Endodermal cell (in vitro differentiated cells): ENCODE data around the gene FLNC. TPM values are rescaled to one million over a fixed set of nuclear protein-coding genes. Genes with fewer than 3 reads are reported as not detected.
A peak's percentile ranks its signal among the peaks of the same experiment; 100 is the strongest.

Source experiments
- DNase-seq: peaks from one replicate; pipeline ENCODE4 v3.0.0-alpha.2; 2017
- H3K27ac ChIP-seq: 2 replicates; pipeline ENCODE4 v1.5.1; 2013; ENCODE audit warnings: mild to moderate bottlenecking, low read depth, low read length, moderate library complexity
- H3K27me3 ChIP-seq: 2 replicates; pipeline ENCODE4 v1.6.1; 2013; ENCODE audit warnings: mild to moderate bottlenecking, low read length, moderate library complexity; ENCODE audit not compliant: insufficient read depth, control insufficient read depth, poor library complexity, severe bottlenecking
- H3K36me3 ChIP-seq: 2 replicates; pipeline ENCODE4 v1.7.0; 2013; ENCODE audit warnings: mild to moderate bottlenecking, low read length, moderate library complexity; ENCODE audit not compliant: control insufficient read depth, insufficient read depth
- H3K4me1 ChIP-seq: one replicate; pipeline ENCODE4 v1.7.0; 2013; ENCODE audit warnings: low read length; ENCODE audit not compliant: control insufficient read depth, insufficient read depth
- H3K4me3 ChIP-seq: 2 replicates; pipeline ENCODE4 v1.5.1; 2013; ENCODE audit warnings: mild to moderate bottlenecking, low read length, moderate library complexity
- H3K9ac ChIP-seq: 2 replicates; pipeline ENCODE4 v1.6.1; 2013; ENCODE audit warnings: mild to moderate bottlenecking, low read length, moderate library complexity; ENCODE audit not compliant: poor library complexity, severe bottlenecking; ENCODE audit errors: extremely low read depth
- H3K9me3 ChIP-seq: 2 replicates; pipeline ENCODE4 v1.6.1; 2013; ENCODE audit warnings: mild to moderate bottlenecking, low read length, moderate library complexity; ENCODE audit not compliant: control insufficient read depth
- H3K27ac Mint-ChIP-seq: 2 replicates; pipeline ENCODE4 v1.8.0; 2020; ENCODE audit warnings: mixed read lengths
- H3K27me3 Mint-ChIP-seq: 2 replicates; pipeline ENCODE4 v1.8.0; 2021; ENCODE audit warnings: mild to moderate bottlenecking, mixed read lengths; ENCODE audit not compliant: insufficient read depth
- H3K36me3 Mint-ChIP-seq: 2 replicates; pipeline ENCODE4 v1.8.0; 2020; ENCODE audit warnings: low read depth, mixed read lengths
- H3K4me1 Mint-ChIP-seq: 2 replicates; pipeline ENCODE4 v1.8.0; 2020; ENCODE audit warnings: mixed read lengths
- H3K4me3 Mint-ChIP-seq: 2 replicates; pipeline ENCODE4 v1.8.0; 2020; ENCODE audit warnings: mild to moderate bottlenecking, moderate library complexity, mixed read lengths
- H3K9me3 Mint-ChIP-seq: 2 replicates; pipeline ENCODE4 v1.8.0; 2020; ENCODE audit warnings: mild to moderate bottlenecking, mixed read lengths
- CTCF ChIP-seq: fragments of 200-600 bp; sonication (generic); conservative IDR thresholded peaks from 2 replicates; pipeline ENCODE4 v1.5.0; 2021; ENCODE audit warnings: antibody characterized with exemption, mild to moderate bottlenecking
- WGBS, 2 experiments: methylation state at CpG; one replicate each; pipeline versions ENCODE4 v1.1.5 to v1.1.7; 2013; ENCODE audit warnings: missing lambda C conversion rate in 2 of 2, mixed read lengths in 1 of 2; ENCODE audit not compliant: insufficient coverage in 1 of 2, insufficient read length in 1 of 2; 5-methylcytosine and 5-hydroxymethylcytosine counted together
- total RNA-seq, 2 donors: library from RNA; stranded (reverse); fragmentation: NEBNext Ultra II Directional in 1 of 2; extraction: Animal tissue kit (Norgen Biotek cat#: 25700) in 1 of 2; gene quantifications; 2 replicates in 1 of 2; 3 replicates in 1 of 2; pipeline ENCODE4 v1.2.1, GENCODE V29; 2021

FLNC gene
- total RNA-seq, 2 donors from 2014 or later = 6.6 to 11.5 TPM

DNA sequence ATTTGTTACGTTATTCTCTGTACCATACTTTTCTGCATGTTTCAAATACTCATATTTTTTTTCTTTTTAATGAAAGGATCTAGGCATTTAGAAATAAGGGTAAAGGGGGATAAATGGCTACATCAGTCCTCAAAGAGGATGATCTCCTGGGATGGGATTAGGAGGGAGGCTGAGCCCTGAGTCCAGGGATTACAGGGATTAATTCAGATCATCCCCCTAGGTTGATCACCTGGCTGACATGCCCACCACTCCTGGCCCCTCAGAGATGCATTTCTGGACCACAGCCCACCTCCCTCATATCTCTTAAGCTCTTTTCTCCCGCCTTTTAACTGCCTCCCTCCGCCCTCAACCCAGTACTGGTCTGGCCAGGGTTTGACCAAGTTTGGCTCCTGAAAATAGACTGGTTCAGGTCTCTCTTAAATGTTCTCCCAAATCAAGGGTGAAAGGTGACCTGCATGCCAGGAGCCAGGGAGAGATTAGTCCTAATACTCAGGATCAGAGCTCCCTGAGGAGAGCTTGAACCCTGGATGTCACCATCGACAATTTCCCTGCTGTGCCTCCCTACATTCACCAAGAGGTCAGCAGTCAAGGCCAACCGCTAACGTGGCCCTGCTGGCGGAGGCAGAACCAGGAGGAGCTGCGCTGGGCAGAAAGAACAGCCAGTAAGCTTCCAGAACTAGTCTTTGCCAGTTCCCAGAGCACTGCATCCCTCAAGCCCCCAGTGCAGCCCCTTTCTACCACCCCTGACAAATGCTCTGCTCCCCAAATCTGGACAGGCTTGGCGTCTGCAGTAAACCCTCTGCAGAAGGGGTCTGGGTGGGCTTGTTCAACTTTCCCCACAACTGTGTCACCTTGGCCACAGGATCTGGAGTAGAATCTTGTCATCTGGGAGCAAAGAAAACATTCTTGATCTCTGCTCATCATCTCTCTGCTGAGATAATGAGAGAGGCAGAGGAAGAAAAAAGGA, 41.5 kb upstream of the FLNC start:
- 82 to 83% methylated on average over 6 to 9 of the region's 9 CpGs for WGBS, 2 experiments
- Histone ChIP-seq H3K27ac (no peak overlapping the region), H3K4me1 (no peaks in the 10 kb centered on the region), H3K27me3 (peaks cover 56% of the 10 kb centered on the region), H3K36me3 (no peaks in the 10 kb centered on the region), H3K4me3 (no peak overlapping the region), H3K9ac (no peak overlapping the region), H3K9me3 (no peaks in the 10 kb centered on the region)
- peaks cover 5% of the 10 kb centered on the region for H3K4me1 Mint-ChIP-seq
- no peaks in the 10 kb centered on the region for H3K36me3 Mint-ChIP-seq
- DNase-seq = no peak
- H3K27me3 Mint-ChIP-seq = peaks cover 40% of the 10 kb centered on the region
- no peak overlapping the region for H3K27ac Mint-ChIP-seq
- no peaks in the 10 kb centered on the region for H3K9me3 Mint-ChIP-seq
- no peak overlapping the region for H3K4me3 Mint-ChIP-seq
- no peak for TF ChIP-seq CTCF

- 15 to 37% methylated on average over 11 to 45 of the region's 45 CpGs for WGBS, 2 experiments
- peak; percentile 75 for DNase-seq
- Histone ChIP-seq H3K27ac (no peak overlapping the region), H3K9me3 (no peaks in the 10 kb centered on the region), H3K27me3 (peaks cover 54% of the 10 kb centered on the region), H3K4me1 (no peaks in the 10 kb centered on the region), H3K4me3 (peak overlapping the region; percentile 81), H3K36me3 (no peaks in the 10 kb centered on the region), H3K9ac (no peak overlapping the region)
- Mint-ChIP-seq H3K27ac (no peak overlapping the region), H3K4me1 (peaks cover 5% of the 10 kb centered on the region), H3K4me3 (peak overlapping the region; percentile 82), H3K9me3 (no peaks in the 10 kb centered on the region), H3K36me3 (peaks cover 12% of the 10 kb centered on the region), H3K27me3 (peaks cover 40% of the 10 kb centered on the region)
- TF ChIP-seq CTCF = no peak
These were observed 39.7 kb upstream of the FLNC start for GRCh38 chr7:128790315-128791041.

GRCh38 chr7:128791121-128791971, 38.9 kb upstream of the FLNC start, which contains the start of gene CCDC136:
CCDC136 (plus strand) TSS chr7:128791968; CDS start chr7:128792412, 444 bp downstream.
- TF ChIP-seq CTCF = no peak
- no peaks in the 10 kb centered on the region for H3K9me3 ChIP-seq
- peaks cover 37% of the 10 kb centered on the region for H3K27me3 Mint-ChIP-seq
- 0 to 1% methylated on average over 24 to 80 of the region's 80 CpGs for WGBS, 2 experiments
- peaks cover 45% of the 10 kb centered on the region for H3K27me3 ChIP-seq
- peaks cover 5% of the 10 kb centered on the region for H3K4me1 Mint-ChIP-seq
- H3K36me3 ChIP-seq = no peaks in the 10 kb centered on the region
- H3K27ac ChIP-seq = no peak within 1 kb of the TSS
- peak within 1 kb of the TSS; percentile 81 for H3K4me3 ChIP-seq
- no peaks in the 10 kb centered on the region for H3K9me3 Mint-ChIP-seq
- DNase-seq = peak; percentile 89
- H3K36me3 Mint-ChIP-seq = peaks cover 18% of the 10 kb centered on the region
- peak within 1 kb of the TSS; percentile 82 for H3K4me3 Mint-ChIP-seq
- H3K9ac ChIP-seq = no peak within 1 kb of the TSS
- H3K4me1 ChIP-seq = no peaks in the 10 kb centered on the region
- peak within 1 kb of the TSS; percentile 33 for H3K27ac Mint-ChIP-seq
